Brain microvascular endothelial cell (primary cell): Measurements from ENCODE around the gene RAB32.
"Not testable (repeated sequence)": the region's sequence is repeated elsewhere in the genome, so short reads cannot be mapped to it uniquely, and the experiment has no call there.

Experiments used
- DNase-seq: peaks from one replicate; pipeline ENCODE4 v3.0.0-alpha.2; 2020
- H3K27ac ChIP-seq: fragments of 250-450 bp; sonication (Bioruptor Pico); 2 replicates; pipeline ENCODE4 v1.5.1; 2020; ENCODE audit warnings: mild to moderate bottlenecking, moderate library complexity
- H3K27me3 ChIP-seq: fragments of 250-450 bp; sonication (Bioruptor Pico); replicated peaks from 2 replicates; pipeline ENCODE4 v1.5.1; 2020; ENCODE audit warnings: mild to moderate bottlenecking
- H3K36me3 ChIP-seq: fragments of 250-450 bp; sonication (Bioruptor Pico); replicated peaks from 2 replicates; pipeline ENCODE4 v1.5.1; 2020; ENCODE audit warnings: mild to moderate bottlenecking
- H3K4me3 ChIP-seq: 2 replicates; pipeline ENCODE4 v1.5.1; 2011; ENCODE audit warnings: low read depth, mild to moderate bottlenecking, control low read depth, low read length, moderate library complexity
- in situ Hi-C: cut with HindIII; loops from 2 replicates; pipeline ENCODE4 v1.10.0; 2017; ENCODE audit warnings: low sequenced_read_pairs, low pct_ligation_motif_present
- TF ChIP-seq, protein P1 (sequence below): IDR thresholded peaks from 2 replicates; pipeline ENCODE4 v1.5.1; 2011; ENCODE audit warnings: low read depth, mild to moderate bottlenecking, moderate library complexity, low read length, control low read depth, inconsistent platforms; ENCODE audit errors: missing control alignments

The RAB32 gene

DNA sequence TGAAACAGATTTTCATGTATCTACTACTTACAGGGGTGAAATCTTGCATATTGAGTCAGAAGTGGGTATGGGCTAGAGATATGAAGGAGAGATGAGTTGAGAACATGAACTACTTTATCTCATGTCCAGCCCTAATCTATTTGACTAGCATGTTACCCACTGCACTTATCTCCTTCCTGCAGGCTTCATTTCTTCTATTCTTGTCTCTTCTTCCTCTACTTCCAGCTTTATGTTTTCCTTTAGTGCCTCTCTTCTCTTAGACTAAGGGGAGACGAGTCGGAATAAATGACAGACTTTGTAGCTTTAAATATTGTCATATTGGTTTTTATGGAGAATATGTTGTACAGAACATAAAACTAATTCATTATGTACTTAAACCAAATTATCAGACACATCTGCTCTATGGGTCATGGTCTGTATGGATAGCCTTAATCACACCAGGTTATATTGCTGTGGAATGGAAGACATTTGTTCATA, 5.3 kb downstream of the RAB32 start:
- Histone ChIP-seq H3K4me3 (no peak overlapping the region), H3K27me3 (no peaks in the 10 kb centered on the region), H3K36me3 (peaks cover 12% of the 10 kb centered on the region), H3K27ac (no peak overlapping the region)
- in situ Hi-C loops = no loop called here
- TF ChIP-seq, protein P1, sequence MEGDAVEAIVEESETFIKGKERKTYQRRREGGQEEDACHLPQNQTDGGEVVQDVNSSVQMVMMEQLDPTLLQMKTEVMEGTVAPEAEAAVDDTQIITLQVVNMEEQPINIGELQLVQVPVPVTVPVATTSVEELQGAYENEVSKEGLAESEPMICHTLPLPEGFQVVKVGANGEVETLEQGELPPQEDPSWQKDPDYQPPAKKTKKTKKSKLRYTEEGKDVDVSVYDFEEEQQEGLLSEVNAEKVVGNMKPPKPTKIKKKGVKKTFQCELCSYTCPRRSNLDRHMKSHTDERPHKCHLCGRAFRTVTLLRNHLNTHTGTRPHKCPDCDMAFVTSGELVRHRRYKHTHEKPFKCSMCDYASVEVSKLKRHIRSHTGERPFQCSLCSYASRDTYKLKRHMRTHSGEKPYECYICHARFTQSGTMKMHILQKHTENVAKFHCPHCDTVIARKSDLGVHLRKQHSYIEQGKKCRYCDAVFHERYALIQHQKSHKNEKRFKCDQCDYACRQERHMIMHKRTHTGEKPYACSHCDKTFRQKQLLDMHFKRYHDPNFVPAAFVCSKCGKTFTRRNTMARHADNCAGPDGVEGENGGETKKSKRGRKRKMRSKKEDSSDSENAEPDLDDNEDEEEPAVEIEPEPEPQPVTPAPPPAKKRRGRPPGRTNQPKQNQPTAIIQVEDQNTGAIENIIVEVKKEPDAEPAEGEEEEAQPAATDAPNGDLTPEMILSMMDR = no peak
- no peak for DNase-seq

DNA sequence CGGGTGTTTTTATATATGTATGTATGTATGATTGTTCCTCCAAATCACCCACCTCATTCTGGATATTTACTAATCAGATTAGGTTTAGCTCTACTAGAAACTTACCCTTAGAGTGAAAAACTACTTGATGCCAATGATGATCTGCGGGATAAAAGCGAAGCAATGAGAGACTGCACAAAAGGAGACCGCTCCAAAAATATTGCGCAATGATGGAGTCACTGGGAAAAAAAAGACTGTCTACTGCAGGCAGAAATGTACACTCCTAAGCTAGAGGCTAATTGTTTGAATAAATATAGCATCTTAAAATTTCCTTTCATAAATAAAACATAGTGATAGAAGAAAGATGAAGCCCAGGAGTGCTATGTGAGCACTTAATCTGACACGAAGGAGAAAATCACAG, 7.3 kb downstream of the RAB32 start:
- H3K4me3 ChIP-seq = no peak overlapping the region
- H3K27me3 ChIP-seq = no peaks in the 10 kb centered on the region
- TF ChIP-seq, protein P1 = no peak
- no peak overlapping the region for H3K27ac ChIP-seq
- in situ Hi-C loops = no loop called here
- H3K36me3 ChIP-seq = peaks cover 26% of the 10 kb centered on the region
- no peak for DNase-seq

DNA sequence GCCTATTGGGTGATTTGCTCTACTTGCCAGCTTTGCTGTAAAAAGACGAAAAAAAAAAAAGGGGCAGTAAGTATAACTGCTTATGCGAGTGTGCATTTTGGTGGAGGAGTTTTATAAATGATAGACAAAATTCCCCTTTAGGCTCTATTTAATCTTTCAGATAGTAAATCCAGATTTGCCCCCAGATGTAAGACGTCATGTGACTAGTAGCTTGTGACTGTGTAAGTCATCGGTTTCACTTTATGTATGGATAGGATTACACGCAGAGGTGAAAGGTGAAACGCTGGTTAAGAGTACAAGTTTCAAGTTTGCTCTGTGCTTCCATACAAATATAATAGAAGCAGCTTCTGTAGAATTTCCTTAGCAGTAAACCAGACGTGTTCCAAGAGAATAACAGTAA, 7.9 kb downstream of the RAB32 start:
- H3K36me3 ChIP-seq = peaks cover 26% of the 10 kb centered on the region
- in situ Hi-C loops = no loop called here
- H3K4me3 ChIP-seq = no peak overlapping the region
- H3K27ac ChIP-seq = no peak overlapping the region
- H3K27me3 ChIP-seq = no peaks in the 10 kb centered on the region
- DNase-seq = no peak
- TF ChIP-seq, protein P1 = no peak

DNA sequence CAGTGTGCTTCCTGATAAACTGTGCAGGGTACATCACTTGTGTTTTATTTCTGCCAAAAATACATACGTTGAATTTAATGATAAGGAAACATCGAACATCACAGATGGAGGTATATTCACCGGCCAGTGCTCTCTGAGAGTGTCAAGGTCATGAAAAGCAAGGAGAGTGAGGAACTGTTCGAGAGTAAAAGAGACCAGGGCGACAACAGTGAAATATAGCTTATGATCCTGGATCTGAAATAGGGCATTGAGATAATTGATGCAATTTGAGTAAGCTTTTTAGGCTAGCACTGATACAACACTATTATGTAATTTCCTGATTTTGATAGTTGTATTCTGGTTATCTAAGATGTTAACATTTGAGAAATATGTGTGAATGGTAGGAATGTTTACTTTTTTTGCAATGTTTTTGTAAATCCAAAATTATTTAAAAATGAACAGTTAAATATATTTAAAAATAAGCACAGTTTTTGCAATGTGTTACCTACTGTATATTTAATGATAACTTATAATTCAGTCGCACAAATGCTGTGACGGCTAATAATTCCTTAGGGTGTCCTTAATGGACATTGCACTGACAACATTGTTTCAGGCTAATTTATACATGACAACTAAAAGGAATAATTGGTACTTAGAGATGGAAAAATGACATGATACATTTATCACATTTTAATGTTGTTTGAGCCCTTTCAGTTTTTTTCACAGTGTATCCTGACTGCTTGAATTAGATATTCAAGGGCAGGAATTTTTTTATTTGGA, 9.9 kb downstream of the RAB32 start:
- H3K36me3 ChIP-seq = peaks cover 26% of the 10 kb centered on the region
- in situ Hi-C loops = no loop called here
- H3K4me3 ChIP-seq = no peak overlapping the region
- H3K27ac ChIP-seq = no peak overlapping the region
- H3K27me3 ChIP-seq = no peaks in the 10 kb centered on the region
- DNase-seq = no peak
- TF ChIP-seq, protein P1 = no peak

DNA sequence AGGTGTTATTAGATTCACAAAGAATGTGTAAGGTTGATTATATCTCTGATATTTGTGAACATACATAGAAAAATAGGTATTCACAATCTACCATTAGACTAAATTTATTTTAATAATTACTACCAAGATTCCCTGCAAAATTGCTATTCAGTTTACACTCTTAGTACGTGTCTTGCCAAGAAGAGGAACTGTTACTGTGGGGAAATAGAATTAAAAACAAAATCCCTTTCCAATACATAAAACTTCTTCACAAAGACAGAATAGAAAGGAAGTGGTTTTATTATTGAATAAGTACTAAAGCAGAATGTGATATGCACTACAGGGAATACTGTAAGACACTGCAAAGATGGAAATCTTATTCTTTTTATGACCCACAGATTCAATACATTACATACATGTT, 17.0 kb downstream of the RAB32 start:
- Histone ChIP-seq H3K4me3 (no peak overlapping the region), H3K27me3 (no peaks in the 10 kb centered on the region), H3K27ac (no peak overlapping the region), H3K36me3 (no peaks in the 10 kb centered on the region)
- DNase-seq = no peak
- in situ Hi-C loops = no loop called here
- TF ChIP-seq, protein P1 = no peak

DNA sequence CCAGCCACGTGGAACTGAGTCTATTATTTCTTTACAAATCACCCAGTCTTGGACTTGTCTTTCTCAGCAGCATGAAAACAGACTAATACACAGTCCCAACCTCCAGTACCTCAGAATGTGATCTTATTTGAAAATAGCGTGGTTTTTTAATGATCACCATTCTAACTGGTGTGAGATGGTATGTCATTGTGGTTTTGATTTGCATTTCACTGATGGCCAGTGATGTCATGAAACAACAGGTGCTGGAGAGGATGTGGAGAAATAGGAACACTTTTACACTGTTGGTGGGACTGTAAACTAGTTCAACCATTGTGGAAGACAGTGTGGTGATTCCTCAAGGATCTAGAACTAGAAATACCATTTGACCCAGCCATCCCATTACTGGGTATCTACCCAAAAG, 23.0 kb downstream of the RAB32 start:
- DNase-seq, H3K27me3 ChIP-seq, H3K36me3 ChIP-seq, in situ Hi-C loops, H3K27ac ChIP-seq, H3K4me3 ChIP-seq: not testable (repeated sequence)

DNA sequence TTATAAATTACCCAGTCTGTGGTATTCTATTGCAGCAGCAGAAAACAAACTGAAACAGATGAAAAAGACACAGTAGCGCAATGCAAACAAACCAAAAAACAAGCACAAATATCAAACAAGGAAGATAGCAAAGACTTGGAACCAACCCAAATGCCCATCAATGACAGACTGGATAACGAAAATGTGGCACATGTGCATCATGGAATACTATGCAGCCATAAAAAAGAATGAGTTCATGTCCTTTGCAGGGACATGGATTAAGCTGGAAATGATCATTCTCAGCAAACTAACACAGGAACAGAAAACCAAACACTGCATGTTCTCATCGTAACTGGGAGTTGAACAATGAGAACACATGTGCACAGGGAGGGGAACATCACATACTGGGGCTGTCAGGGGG, 25.0 kb downstream of the RAB32 start:
- in situ Hi-C loops, H3K27me3 ChIP-seq, H3K36me3 ChIP-seq, H3K27ac ChIP-seq, H3K4me3 ChIP-seq, DNase-seq: not testable (repeated sequence)
